Endothelial cell of umbilical vein (primary cell): ENCODE measurements around the gene TMEM45B. TPM values are rescaled to one million over a fixed set of nuclear protein-coding genes. Genes with fewer than 3 reads are reported as not detected.
"Not testable (repeated sequence)": the region's sequence is repeated elsewhere in the genome, so short reads cannot be mapped to it uniquely, and the experiment has no call there.

Experiments used
- BruUV-seq: library from RNA; stranded (reverse); fragments of 400-500 nt; replicated peaks from 2 replicates; lab custom pipeline; 2021; lab: Mats Ljungman, UMichigan
- CTCF ChIA-PET: fragments of 300-600, 350-600 bp; sonication (Branson Sonifier 250); formaldehyde crosslinking; loops from one replicate; lab custom pipeline; 2021; ENCODE audit warnings: antibody characterized with exemption, inconsistent platforms; lab: Charles Lee
- POLR2A ChIA-PET: fragments of 300-600, 350-600 bp; sonication (Branson Sonifier 250); formaldehyde crosslinking; loops from one replicate; lab custom pipeline; 2021; ENCODE audit warnings: antibody characterized with exemption, inconsistent platforms; lab: Charles Lee
- DNase-seq: peaks from one replicate; pipeline ENCODE4 v3.0.0-alpha.2; 2011; ENCODE audit warnings: low read depth, low spot score
- FAIRE-seq: peaks from 2 replicates; lab custom pipeline; 2011; peaks lifted over from hg19 to GRCh38; lab: Jason Lieb, UNC
- H2AFZ ChIP-seq: 2 replicates; pipeline ENCODE4 v1.6.0; 2012; ENCODE audit warnings: low read depth, low read length, control low read depth, inconsistent platforms
- H3K27ac ChIP-seq: 2 replicates; pipeline ENCODE4 v1.5.1; 2011; ENCODE audit warnings: low read depth, mild to moderate bottlenecking, control low read depth, low read length, moderate library complexity; ENCODE audit not compliant: insufficient read depth
- H3K27me3 ChIP-seq, 2 experiments: 2 replicates each; pipeline versions ENCODE4 v1.6.0 to v1.6.1; 2011; ENCODE audit warnings: low read length in 2 of 2, mixed read lengths in 1 of 2; ENCODE audit not compliant: control insufficient read depth in 2 of 2, insufficient read depth in 2 of 2
- H3K36me3 ChIP-seq, 2 experiments: 2 replicates in 1 of 2; 3 replicates in 1 of 2; pipeline ENCODE4 v1.5.1; 2011; ENCODE audit warnings: low read length in 2 of 2, mild to moderate bottlenecking in 1 of 2, moderate library complexity in 1 of 2; ENCODE audit not compliant: control insufficient read depth in 2 of 2, insufficient read depth in 2 of 2; ENCODE audit errors: extremely low read depth in 1 of 2
- H3K4me1 ChIP-seq: 3 replicates; pipeline ENCODE4 v1.5.1; 2011; ENCODE audit warnings: mild to moderate bottlenecking, low read length; ENCODE audit not compliant: control insufficient read depth, insufficient read depth; ENCODE audit errors: extremely low read depth
- H3K4me2 ChIP-seq: 2 replicates; pipeline ENCODE4 v1.6.1; 2011; ENCODE audit warnings: low read length, control low read depth, mixed read lengths; ENCODE audit not compliant: insufficient read depth
- H3K4me3 ChIP-seq, 3 experiments: fragments of 200-600 bp in 1 of 3; sonication (generic), shearing (Covaris generic) in 1 of 3; replicated peaks in 1 of 3; 2 replicates each; pipeline ENCODE4 v1.5.1; 2011 to 2016; ENCODE audit warnings: control low read depth in 3 of 3, low read length in 3 of 3, mild to moderate bottlenecking in 2 of 3, inconsistent platforms in 1 of 3, low read depth in 1 of 3, moderate library complexity in 1 of 3; ENCODE audit not compliant: insufficient read depth in 1 of 3
- H3K79me2 ChIP-seq: 2 replicates; pipeline ENCODE4 v1.6.0; 2012; ENCODE audit warnings: low read length, inconsistent platforms; ENCODE audit not compliant: control insufficient read depth, insufficient read depth
- H3K9ac ChIP-seq: replicated peaks from 2 replicates; pipeline ENCODE3; 2011; ENCODE audit warnings: low read length, control low read depth; ENCODE audit not compliant: insufficient read depth; ENCODE audit errors: extremely low read depth
- H3K9me1 ChIP-seq: replicated peaks from 3 replicates; pipeline ENCODE4 v1.6.0; 2011; ENCODE audit warnings: mild to moderate bottlenecking, low read length; ENCODE audit not compliant: control insufficient read depth, insufficient read depth; ENCODE audit errors: extremely low read depth
- H3K9me3 ChIP-seq: replicated peaks from 2 replicates; pipeline ENCODE4 v1.5.1; 2012; ENCODE audit warnings: low read length, inconsistent platforms; ENCODE audit not compliant: control insufficient read depth, insufficient read depth
- H4K20me1 ChIP-seq: replicated peaks from 2 replicates; pipeline ENCODE3; 2011; ENCODE audit warnings: mild to moderate bottlenecking, low read length; ENCODE audit not compliant: control insufficient read depth, insufficient read depth; ENCODE audit errors: extremely low read depth
- CTCF ChIP-seq, 2 donors: IDR thresholded peaks; 1 replicate in 1 of 2; 2 replicates in 1 of 2; pipeline ENCODE4 v1.5.1; 2011; ENCODE audit warnings: low read length in 2 of 2, mild to moderate bottlenecking in 2 of 2, moderate library complexity in 2 of 2, control low read depth in 1 of 2, inconsistent platforms in 1 of 2, low read depth in 1 of 2; ENCODE audit not compliant: insufficient read depth in 1 of 2; ENCODE audit errors: extremely low read depth in 1 of 2
- GATA2 ChIP-seq: IDR thresholded peaks from 2 replicates; pipeline ENCODE4 v1.7.0; 2011; ENCODE audit warnings: low read depth, mild to moderate bottlenecking, moderate library complexity, mixed read lengths, low read length; ENCODE audit not compliant: insufficient read length, insufficient read depth
- dilution Hi-C: fragments of 300-500 bp; cut with MboI; formaldehyde crosslinking; loops from one replicate; pipeline ENCODE4 v1.15.0; 2019; ENCODE audit warnings: low sequenced_read_pairs; ENCODE audit not compliant: extremely low pct_ligation_motif_present
- intact Hi-C: fragments of 100-400 bp; cut with micrococcal nuclease; formaldehyde crosslinking; loops from one replicate; pipeline ENCODE4 v1.10.0; 2022
- polyA plus RNA-seq, 4 experiments: library from polyadenylated mRNA; depleted of rRNA in 3 of 4; stranded (reverse) in 3 of 4; unstranded in 1 of 4; fragments of >200 nt; gene quantifications; 2 replicates each; pipeline versions ENCODE4 v1.2.1 to v1.2.3, GENCODE V29; 2011 to 2012; ENCODE audit warnings: missing spikeins in 1 of 4
- total RNA-seq: library from RNA; stranded (reverse); gene quantifications from 2 replicates; pipeline ENCODE4 v1.2.3, GENCODE V29; 2021

TMEM45B gene
- total and polyA plus RNA-seq, 2 donors (not counting 3 experiments of a cell fraction or from before 2014, with no cell fraction given) = 0.08 TPM; not detected in 1

GRCh38 chr11:129817534-129818051 lies 1.9 kb downstream of the TMEM45B start:
- dilution Hi-C loops = no loop called here
- Histone ChIP-seq H3K4me1 (no peaks in the 10 kb centered on the region), H3K27ac (no peak overlapping the region), H3K79me2 (no peaks in the 10 kb centered on the region), H3K9me3 (no peaks in the 10 kb centered on the region), H3K36me3 (no peaks in the 10 kb centered on the region), H4K20me1 (no peaks in the 10 kb centered on the region), H3K9me1 (no peaks in the 10 kb centered on the region), H3K4me2 (no peak overlapping the region), H2AFZ (no peak overlapping the region), H3K4me3 (no peak overlapping the region), H3K27me3 (peaks cover 4 to 12% of the 10 kb centered on the region in 2 experiments), H3K9ac (no peak overlapping the region)
- intact Hi-C loops = no loop called here
- no peak for FAIRE-seq
- ChIA-PET POLR2A (no interaction called here), CTCF (no interaction called here)
- DNase-seq = no peak
- BruUV-seq = no TSS peak
- no peak for TF ChIP-seq GATA2
- TF ChIP-seq CTCF (IDR thresholded peaks at IDR 0.05; ENCODE audit: extremely low read depth in 1 of 2, insufficient read depth in 1 of 2, low read depth in 1 of 2, low read length in 2 of 2) = no peak

GRCh38 chr11:129818236-129818635 lies 2.6 kb downstream of the TMEM45B start:
- dilution Hi-C loops, H2AFZ ChIP-seq, H3K9me3 ChIP-seq, H3K27ac ChIP-seq, H4K20me1 ChIP-seq, H3K4me3 ChIP-seq, CTCF ChIA-PET, DNase-seq, H3K9me1 ChIP-seq, H3K9ac ChIP-seq, H3K79me2 ChIP-seq, H3K4me2 ChIP-seq, POLR2A ChIA-PET, H3K36me3 ChIP-seq, BruUV-seq, intact Hi-C loops, FAIRE-seq, H3K4me1 ChIP-seq: not testable (repeated sequence)
- H3K27me3 ChIP-seq = peaks cover 4 to 12% of the 10 kb centered on the region in 2 experiments
